HG02642 (cell line): ENCODE measurements around the gene PIH1D1.

Experiments
- ATAC-seq: cut with Tn5 transposase; IDR thresholded peaks from one replicate; pipeline ENCODE4 v1.9.1; 2021; ENCODE audit warnings: mild to moderate bottlenecking; ENCODE audit not compliant: unreplicated experiment, poor library complexity

Gene PIH1D1

DNA sequence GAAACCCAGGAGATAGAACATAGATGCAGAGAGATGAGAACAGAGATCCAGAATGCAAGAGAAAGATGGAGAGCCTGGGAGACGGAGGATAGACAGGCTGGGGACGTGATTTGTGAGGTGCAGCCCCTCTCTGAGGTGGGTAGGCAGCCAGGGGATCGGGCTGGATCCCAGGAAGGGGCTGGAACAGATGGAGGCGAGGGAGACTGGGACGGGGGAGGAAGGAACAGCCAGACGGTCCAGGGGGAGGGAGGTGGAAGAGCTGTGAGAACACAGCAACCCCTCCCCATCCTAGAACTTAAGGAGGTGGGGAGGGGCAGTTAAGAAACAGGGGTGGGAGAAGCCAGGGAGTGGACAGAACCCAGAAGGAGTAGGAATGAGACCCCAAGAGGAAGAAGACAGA lies 13.4 kb downstream of the PIH1D1 start:
- no peak for ATAC-seq

DNA sequence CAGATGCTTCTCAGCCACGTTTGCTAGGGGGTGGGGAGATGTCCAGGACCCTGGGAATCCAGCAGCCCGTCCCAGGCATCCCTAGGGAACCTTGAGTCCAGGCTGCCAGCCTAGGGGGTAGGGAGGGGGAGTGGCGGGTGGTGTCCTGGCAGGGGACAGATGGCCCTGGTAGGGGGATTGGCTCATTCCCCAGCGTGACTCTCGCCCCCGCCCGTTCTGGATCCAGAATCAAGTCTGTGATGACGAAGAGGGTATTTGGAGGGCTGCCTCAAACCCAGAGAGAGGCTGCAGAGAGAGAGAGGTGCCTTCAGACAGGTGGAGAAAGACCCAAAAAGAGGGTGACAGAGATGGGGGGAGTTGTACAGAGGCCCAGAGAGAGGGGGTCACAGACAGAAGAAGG lies 14.4 kb downstream of the PIH1D1 start:
- ATAC-seq, result no peak

DNA sequence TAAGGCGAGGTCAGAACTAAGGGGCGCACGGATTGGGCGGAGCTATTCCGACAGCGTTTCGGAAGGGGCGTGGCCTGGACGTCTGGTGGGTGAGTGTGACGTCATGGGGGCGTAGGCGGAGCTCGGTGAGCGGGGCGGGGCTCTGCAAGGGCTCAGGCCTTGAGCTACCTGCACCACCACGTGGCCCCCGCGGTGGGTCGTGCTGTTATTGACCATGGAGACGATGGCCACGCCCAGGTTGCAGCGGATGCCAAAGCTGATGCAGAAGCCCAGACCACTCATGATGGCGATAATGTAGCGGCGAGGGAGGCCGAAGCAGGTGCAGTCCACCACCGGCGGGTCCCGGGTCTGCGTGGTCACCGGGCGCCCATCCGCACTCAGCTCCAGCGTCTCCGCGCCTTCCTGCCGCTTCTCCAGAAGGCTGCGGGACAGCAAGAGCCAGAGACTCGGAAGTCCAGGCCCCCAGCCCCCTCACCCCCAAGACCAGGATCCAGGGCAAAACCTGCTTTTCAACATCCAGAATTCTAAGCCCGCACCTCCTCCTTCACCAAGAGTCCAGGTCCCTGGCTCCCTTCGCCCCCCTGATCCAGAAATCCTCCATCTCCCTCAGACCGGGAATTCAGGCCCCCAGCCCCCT lies 15.1 kb downstream of the PIH1D1 start:
- ATAC-seq, result no peak

DNA sequence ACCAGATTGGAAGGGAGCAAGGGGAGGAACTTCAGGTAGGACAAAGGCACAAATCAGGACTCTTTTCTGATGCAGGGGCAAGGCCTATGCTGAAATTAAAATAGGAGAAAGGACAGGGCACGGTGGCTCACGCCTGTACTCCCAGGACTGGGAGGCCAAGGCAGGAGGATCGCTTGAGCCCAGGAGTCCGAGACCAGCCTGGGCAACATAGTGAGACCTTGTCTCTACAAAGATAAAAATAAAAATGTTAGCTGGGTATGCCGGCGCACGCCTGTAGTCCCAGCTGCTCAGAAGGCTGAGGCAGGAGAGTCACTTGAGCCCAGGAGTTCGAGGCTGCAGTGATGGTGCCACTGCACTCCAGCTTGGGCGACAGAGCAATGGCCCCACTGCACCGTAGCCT lies 15.9 kb downstream of the PIH1D1 start:
- ATAC-seq, result no peak

DNA sequence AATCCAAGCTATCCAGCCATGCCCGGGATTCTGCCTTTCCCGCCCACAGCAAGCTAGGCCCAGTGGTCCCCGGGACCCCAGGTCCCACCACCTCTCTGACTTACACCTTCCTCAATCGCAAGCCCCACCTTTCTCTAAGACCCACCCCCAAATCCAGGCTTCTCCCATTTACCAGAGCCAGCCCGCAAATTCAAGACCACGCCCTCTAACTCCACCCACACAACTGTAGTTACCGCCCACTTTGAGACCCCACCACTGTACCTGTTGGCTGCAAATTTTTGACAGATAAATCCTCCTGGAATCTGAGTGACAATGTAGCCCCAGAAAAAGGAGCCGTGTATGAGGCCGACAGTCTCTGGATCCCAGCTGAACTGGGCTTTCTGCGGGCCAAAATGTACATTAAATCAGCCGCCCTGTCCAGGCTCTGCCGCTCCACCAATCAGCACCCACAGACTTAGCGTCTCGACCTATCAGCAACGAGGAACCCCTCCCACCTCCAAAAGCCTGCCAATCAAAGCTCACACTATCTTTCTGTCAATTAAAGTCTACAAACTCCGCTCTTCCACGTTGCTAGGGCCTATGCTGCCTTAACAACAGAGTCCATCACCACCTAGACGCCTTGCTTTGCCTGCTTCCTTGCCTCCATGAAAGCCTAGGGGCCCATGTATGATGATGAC lies 16.6 kb downstream of the PIH1D1 start:
- ATAC-seq, result no peak

DNA sequence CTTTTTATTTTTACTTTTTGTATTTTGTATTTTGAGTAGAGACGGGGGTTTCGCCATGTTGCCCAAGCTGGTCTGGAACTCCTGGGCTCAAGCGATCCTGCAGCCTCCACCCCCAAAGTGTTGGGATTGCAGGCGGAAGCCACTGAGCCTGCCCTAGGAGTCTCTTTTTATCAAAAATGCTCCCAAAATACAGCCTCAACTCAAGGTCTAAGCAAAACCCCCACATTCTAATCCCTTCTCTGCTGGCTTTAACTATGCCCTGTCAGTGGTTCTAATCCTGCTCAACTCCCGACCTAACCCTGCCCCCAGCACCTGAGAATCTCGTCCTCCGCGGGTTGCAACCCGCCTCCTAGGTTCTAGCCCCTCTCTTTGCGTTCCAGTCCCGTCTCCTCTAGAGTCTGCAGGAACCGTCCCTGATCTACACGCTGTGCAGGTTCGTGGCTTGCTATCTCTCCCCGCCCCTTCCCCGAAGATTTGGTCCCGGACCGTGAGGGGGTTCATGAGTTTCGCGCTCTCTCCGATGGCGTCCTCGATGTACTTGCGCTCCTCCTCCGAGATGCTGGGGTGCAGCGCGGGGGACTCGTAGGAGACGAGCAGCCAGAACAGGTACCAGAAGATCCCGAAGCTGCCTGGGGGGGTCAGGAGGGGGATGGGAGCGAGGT lies 18.2 kb downstream of the PIH1D1 start:
- ATAC-seq, result no peak

DNA sequence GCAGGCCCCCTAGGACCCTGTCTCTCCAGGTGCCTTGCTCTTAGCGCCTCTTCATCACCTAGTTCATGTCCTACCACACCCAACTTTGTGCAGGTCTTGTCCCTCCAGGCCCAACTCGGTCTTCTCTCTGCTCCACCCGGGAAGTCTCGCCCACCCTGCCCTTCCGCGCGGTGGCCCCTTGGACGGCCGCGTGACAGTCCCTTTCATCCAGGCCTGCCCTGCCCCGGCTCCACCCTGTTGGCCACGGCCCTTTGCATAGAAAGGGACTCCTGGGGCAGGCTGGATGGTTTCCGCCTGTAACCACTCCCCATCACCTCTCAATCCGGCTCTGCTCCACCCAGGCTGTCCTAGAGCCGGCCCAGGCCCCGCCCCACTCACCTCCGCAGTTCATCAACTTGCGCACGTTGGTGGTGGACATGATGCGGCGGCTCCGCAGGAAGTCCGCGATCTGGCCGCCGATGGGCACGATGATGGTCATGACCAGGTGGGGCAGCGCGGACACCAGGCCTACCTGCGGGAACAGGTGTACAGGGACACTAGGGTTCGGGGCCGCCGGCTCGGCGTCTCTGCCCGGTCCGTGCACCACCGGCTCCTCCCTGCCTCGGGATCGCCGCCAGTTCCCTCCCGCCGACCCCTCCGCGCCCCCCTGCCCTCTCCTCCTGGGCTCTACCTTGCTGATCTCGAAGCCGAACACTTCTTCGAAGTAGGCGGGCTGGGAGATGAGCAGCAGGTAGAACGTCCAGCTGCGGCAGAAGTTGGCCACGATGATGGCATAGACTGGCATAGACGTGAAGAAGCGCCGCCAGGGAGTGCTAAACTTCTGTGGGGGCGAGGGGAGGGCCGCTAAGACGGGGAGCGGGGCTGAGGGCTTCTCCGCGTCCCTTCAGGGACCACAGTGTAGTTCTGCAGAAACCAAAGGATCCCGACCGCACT lies 19.2 kb downstream of the PIH1D1 start:
- no peak for ATAC-seq

DNA sequence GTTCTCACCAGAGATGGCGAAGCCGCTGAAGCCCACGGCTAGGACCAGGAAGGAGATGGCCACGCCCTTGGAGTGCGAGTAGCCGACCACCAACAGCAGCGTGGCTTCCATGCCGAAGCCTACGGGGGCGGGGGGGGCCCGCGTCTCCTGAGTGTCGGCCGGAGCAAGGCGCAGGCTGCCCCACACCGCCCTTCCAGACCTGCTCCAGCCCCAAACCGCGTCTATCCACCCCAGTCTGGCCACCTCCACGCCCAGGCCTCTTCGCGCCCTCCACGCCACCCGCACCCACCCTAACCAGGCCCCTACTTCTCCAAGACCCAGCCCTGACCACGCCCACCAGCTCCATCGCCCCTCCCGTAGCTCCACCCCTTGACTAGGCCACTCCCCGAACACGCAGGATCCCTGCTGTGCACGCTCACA lies 20.3 kb downstream of the PIH1D1 start:
- ATAC-seq, result no peak

DNA sequence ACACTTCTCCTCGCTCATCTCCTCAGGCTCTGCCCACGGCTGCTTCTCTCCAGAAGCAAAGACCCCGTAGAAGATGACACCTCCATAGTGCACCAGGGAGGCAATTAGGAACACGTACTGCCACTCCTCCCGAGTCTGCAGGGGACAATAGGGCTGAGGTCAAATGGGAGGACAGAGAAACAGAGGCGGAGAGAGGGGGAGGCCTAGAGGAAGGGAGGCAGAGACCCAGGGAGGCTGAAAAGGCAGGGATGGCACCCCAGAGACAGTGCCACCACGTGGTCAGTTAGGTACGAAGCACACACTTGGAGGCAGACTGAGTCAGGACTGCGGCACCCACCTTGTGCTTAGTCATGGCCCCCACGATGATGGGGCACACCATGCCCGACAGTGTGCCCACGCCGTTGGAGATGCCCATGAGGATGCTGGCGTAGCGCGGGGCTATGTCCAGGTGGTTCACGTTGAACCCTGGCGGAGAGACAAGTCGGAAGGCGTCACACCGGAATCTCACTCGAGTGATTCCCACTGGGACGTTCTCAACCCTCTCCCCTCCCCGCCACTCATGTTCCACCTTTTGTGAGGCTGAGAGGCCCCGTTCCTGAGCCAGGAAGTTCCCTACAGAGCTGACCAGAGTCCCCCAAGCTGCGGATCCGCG lies 20.8 kb downstream of the PIH1D1 start:
- no peak for ATAC-seq

DNA sequence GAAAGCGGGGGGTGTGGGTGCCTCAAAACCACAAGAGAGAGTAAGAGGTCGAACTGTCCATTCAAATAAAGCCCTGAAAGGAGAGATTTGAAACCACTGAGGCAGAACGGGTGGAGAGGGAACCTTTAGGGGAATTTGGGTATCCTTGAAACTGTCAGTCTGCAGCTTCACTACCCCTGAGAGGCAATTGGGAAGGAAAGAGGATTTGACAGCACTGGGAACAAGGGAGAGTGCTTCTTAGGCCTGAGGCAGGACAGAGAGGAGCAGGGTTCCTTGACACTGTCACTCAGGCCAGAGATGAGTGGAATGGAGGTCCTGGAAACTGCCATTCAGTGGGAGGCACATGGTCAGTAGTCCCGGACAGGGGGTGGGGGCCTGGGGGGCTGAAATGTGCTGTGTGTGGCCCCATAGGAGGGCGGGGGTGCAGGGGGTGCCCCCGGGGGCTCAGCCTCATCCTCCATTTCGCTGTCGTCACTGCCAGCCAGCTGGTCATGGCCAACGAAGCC lies 21.4 kb downstream of the PIH1D1 start:
- no peak for ATAC-seq

DNA sequence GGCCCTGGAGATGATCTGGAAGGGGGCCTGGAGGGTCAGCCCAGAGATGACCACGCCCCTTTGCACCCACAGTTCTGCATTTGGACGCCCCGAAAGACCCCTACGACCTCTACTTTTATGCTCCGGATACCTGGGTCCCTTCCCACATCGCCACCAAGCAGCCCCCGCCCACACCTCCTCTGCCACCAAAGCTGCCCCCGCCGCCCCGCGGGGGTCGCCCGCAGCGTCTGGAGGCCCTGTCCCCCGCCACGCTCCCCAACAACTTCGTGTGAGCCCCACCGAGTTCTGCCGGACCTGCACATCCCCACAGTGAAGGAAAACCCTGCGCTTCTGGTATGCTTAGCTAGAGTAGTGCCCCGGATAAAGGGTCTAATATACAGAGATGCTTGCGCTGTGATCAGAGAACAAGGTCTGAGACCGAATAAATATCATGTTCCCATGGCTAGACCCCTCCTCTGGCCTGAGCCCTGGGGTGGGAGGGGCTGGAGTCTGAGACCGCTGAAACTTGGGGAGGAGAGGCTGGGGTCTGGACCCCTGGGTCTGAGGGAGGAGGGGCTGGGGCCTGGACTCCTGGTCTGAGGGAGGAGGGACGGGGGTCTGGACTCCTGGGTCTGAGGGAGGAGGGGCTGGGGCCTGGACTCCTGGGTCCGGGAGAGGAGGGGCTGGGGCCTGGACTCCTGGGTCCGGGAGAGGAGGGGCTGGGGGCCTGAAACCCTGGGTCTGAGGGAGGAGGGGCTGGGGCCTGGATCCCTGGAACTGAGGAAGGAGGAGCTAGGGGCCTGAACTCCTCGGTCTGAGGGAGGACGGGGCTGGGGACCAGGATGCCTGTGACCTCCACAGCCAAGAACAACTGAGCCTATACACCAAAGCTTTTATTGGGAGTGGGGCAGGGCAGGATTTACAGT lies 22.8 kb downstream of the PIH1D1 start:
- no peak for ATAC-seq

DNA sequence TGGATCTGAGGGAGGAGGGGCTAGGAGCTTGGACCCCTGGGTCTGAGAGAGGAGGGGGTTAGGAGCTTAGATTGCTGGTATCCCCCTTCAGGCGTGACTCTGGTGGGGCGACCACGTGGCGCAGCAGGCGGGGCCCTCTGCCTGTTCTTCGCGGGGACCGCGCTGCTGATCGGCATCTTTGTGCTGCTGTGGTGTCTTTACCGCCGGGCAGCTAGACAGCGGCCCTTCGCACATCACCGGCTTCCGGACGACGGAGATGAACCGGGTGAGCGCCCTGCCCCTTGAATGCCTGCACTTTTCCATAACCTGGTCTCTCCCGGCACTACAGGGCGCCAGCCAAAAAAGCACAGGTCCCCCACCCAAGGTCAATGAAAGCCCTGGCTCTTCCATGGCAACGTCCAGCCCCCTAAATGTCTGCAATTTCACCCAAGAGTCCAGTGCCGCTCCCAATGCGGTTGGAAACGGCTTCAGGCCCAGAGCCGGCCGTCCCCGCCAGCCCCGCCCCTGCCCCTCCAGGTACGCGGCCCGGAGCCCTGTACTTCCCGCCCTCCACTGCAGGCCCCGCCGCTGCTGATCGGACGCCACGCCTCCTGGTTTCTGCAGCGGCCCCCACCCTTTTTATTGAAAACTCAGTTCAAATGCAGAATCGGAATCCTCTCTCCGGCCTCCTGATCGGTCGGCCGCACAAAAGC lies 23.6 kb downstream of the PIH1D1 start:
- no peak for ATAC-seq

DNA sequence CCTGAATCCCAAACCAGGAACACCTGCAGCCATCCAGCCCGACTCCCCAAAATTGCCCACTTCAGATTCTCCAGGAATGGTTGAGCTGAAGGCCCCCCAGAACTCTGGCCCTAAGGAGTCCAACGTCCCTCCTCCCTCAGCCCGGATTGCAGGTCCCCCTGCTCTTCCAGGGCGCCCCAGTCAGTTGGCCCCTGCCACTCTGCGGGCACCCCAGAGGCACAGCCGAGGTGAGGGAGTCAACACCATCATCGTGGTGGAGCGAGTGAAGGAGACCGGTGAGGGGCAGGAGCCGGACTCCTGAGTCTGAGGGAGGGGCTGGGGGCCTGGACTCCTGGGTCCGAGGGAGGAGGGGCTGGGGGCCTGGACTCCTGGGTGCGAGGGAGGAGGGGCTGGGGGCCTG lies 24.3 kb downstream of the PIH1D1 start:
- ATAC-seq, result no peak

DNA sequence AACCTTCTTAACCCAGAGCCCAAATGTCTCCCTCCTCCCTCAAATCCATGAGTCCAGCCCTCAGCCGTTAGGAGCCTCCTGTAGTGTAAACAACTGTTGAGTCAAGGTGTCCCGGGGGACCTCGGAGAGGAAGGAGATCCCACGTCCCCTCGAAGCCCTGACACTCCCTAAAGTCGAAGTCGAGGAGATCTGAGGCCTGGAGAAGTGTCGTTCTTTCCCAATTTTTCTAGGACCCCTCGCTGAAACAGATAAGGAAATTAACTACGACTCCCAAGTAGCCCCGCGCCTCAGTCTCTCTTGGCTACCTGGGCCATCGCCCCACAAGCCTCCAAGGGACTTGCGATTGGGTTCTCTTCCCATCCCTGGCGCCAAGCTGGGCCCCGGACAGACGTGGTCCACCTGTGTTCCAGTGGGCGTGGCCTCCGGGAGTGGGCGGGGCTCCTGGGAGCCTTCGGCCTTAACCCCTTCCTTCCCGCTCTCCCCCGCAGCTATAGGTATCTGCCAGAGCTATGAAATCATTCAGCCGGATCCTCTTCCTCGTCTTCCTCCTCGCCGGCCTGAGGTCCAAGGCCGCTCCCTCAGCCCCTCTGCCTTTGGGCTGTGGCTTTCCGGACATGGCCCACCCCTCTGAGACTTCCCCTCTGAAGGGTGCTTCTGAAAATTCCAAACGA lies 25.6 kb downstream of the PIH1D1 start:
- ATAC-seq, result no peak

DNA sequence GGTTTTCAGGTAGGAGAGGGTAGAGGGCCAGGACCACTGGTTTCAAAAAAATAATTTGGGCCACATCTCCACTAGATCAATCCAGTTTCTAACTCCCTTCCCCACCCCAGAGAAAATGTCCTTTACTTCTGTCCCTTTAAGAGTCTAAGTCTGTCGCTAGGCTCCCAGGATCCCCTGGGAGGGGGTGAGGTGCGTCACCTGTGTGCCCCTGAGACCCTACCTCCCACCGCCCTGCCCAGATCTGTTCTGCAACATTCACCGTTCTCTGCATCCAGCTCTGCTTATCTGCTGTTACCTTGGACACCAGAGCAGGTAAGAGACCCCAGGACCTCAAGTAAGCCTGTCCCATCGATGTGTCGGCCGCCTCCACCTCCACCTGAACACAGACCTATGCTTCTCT lies 26.4 kb downstream of the PIH1D1 start, which contains the start of gene GFY:
Gene GFY, plus strand, starts transcription at position 211 of the 400 bp plus-strand sequence. CDS start 1,043 bp downstream, outside the sequence.
- no peak for ATAC-seq

DNA sequence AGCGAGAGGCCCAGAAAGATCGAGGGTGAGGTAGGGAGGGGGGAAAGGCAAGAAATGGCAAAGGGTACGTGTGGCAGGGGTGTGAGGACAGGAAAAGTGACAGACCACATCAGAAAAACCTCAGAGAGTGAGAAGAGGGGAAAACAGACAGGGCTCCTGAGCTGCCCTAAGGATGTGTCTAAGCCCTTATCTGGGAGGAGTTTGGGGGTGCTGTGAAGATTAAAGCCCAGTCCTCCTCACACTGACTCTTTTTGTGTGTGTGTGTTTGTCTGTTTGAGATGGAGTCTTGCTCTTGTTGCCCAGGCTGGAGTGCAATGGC lies 27.7 kb downstream of the PIH1D1 start:
- no peak for ATAC-seq

DNA sequence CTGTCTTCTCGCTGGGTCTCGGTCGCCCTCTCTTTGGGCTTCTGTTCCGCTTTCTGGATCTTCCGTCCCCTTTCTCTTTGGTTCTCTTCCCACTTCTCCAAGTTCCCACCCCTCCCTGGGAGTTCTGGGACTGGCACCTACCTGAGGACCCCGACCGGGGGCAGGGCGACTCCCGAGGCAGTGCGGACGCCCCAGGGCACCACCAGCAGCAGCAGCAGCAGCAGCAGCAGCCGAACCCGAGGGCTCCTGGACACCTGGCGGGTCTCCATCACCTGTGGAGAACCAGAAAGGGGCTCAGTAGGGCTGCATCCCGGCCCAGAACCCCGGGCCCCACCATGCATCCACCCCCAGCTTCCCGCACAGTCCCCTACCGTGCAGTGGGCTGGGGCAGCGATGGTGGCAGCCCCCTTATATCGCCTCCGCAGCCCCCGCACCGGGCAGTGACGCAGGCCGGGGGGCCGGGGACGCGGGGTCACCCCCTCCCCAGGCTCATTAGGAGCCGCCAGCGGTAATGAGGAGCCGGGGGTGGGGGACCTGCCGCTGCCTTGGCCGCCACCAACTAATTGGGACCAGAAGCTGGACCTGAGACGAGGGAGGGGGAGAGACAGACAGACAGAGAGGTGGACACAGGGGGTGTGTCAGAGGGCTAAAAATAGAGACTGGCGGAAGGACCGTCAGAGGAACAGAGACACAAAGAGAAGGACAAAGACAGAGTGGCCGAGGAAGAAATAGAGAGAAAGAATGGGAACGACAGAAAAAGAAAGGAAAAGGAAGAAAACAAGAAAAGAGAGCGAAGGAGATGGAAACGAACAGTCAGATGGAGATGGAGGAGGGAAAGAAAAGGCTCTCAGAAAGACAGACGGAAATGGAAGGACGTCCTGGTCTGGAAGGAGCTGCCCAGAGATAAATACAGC lies 28.3 kb downstream of the PIH1D1 start, which contains the start of gene PTH2:
Gene PTH2, minus strand, starts transcription at position 371 of the 914 bp plus-strand sequence. Its CDS starts 102 bp downstream, at position 269.
- no peak for ATAC-seq
